A549 (cell line): ENCODE results near the gene STRAP. TPM values are rescaled to one million over a fixed set of nuclear protein-coding genes. Genes with fewer than 3 reads are reported as not detected.
"Not testable (repeated sequence)": the region's sequence is repeated elsewhere in the genome, so short reads cannot be mapped to it uniquely, and the experiment has no call there.

Source experiments
- ATAC-seq, 2 experiments: fragments of 200-7000 bp in 1 of 2; fragments of >200 bp in 1 of 2; cut with Nextera tagmentation in 1 of 2; cut with Tn5 transposase in 1 of 2; 3 replicates each; pipeline versions ENCODE4 v1.8.0 to v1.9.1; 2018 to 2020; ENCODE audit warnings: mild to moderate bottlenecking in 1 of 2, moderate library complexity in 1 of 2
- CTCF ChIA-PET: fragments of 300-600 bp; sonication (Branson Sonifier 250); formaldehyde crosslinking; extraction: SDS; loops from one replicate; lab custom pipeline; 2021; ENCODE audit warnings: antibody characterized with exemption, inconsistent platforms; lab: Yijun Ruan, JAX
- POLR2A ChIA-PET: fragments of 350-600 bp; formaldehyde crosslinking; extraction: SDS; loops from one replicate; lab custom pipeline; 2021; ENCODE audit warnings: antibody characterized with exemption, inconsistent platforms; lab: Yijun Ruan, JAX
- DNase-seq, 2 experiments: peaks; one replicate each; pipeline versions ENCODE4 v3.0.0 to v3.0.0-alpha.2; 2011 to 2016; ENCODE audit warnings: low read depth in 1 of 2, low spot score in 1 of 2
- FAIRE-seq: peaks from 2 replicates; lab custom pipeline; 2011; peaks lifted over from hg19 to GRCh38; lab: Jason Lieb, UNC
- H3K27ac ChIP-seq, 2 experiments: fragments of >200 bp; sonication (Bioruptor Twin); formaldehyde crosslinking; 3 replicates each; pipeline ENCODE4 v1.5.1; 2016 to 2017
- H3K4me1 ChIP-seq: fragments of >200 bp; sonication (Bioruptor Twin); formaldehyde crosslinking; 3 replicates; pipeline ENCODE4 v1.6.1; 2016
- H3K4me2 ChIP-seq: fragments of >200 bp; sonication (Bioruptor Twin); formaldehyde crosslinking; 3 replicates; pipeline ENCODE4 v1.6.1; 2016
- H3K4me3 ChIP-seq: fragments of >200 bp; sonication (Bioruptor Twin); formaldehyde crosslinking; 3 replicates; pipeline ENCODE4 v1.5.1; 2016
- H3K9me3 ChIP-seq: fragments of >200 bp; sonication (Bioruptor Twin); formaldehyde crosslinking; 3 replicates; pipeline ENCODE4 v1.6.1; 2016
- ATOH8 ChIP-seq: fragments of 250-450 bp; sonication (Bioruptor Pico); IDR thresholded peaks from 2 replicates; pipeline ENCODE4 v1.5.0; 2020; ENCODE audit warnings: low read depth, mild to moderate bottlenecking, moderate library complexity
- JUN ChIP-seq, 2 experiments: fragments of >200 bp; sonication (Bioruptor Twin); formaldehyde crosslinking; IDR thresholded peaks; 2 replicates in 1 of 2; 3 replicates in 1 of 2; pipeline ENCODE4 v1.6.1; 2016 to 2017
- POLR2A ChIP-seq: IDR thresholded peaks from 2 replicates; pipeline ENCODE4 v1.6.1; 2012; ENCODE audit warnings: mild to moderate bottlenecking, low read length
- SREBF2 ChIP-seq: fragments of 450-650 bp; IDR thresholded peaks from 2 replicates; pipeline ENCODE4 v1.6.1; 2014; ENCODE audit warnings: mild to moderate bottlenecking, moderate library complexity
- TFCP2L1 ChIP-seq: fragments of 250-450 bp; sonication (Bioruptor Pico); IDR thresholded peaks from 2 replicates; pipeline ENCODE4 v1.5.0; 2021; ENCODE audit warnings: mild to moderate bottlenecking
- TP53 ChIP-seq: fragments of 250-450 bp; sonication (Bioruptor Pico); IDR thresholded peaks from 2 replicates; pipeline ENCODE4 v1.5.0; 2021; ENCODE audit warnings: mild to moderate bottlenecking, moderate library complexity
- ZC3H11A ChIP-seq: fragments of 450-650 bp; IDR thresholded peaks from 2 replicates; pipeline ENCODE4 v1.6.1; 2014; ENCODE audit warnings: antibody characterized with exemption, mild to moderate bottlenecking
- WGBS: methylation state at CpG from one replicate; pipeline ENCODE4 v1.1.6; 2017; ENCODE audit errors: missing lambda C conversion rate; 5-methylcytosine and 5-hydroxymethylcytosine counted together
- polyA plus RNA-seq, 4 experiments: library from polyadenylated mRNA; depleted of rRNA in 3 of 4; stranded (reverse); fragments of >200 nt; fragmentation: RNase III in 1 of 4; extraction: RNeasy Plus Mini Kit Qiagen cat#74134 plus additional on column Dnase treatment in 1 of 4; gene quantifications; 2 replicates in 3 of 4; 3 replicates in 1 of 4; pipeline ENCODE4 v1.2.3, GENCODE V29; 2011 to 2017

STRAP gene
- polyA plus RNA-seq, 2 of the 4 experiments (the other 2 are of a cell fraction): 201 to 300 TPM

- TF ChIP-seq ATOH8: no peak
- no peak for TF ChIP-seq TFCP2L1 (CRISPR knock-in tag)
- no peak for TF ChIP-seq TP53 (CRISPR knock-in tag)
- TF ChIP-seq, all 56 proteins: peak for 0
These were observed 56.9 kb downstream of the STRAP start (continued) for GRCh38 chr12:15939111-15939510.

GRCh38 chr12:15942475-15942874 lies 60.3 kb downstream of the STRAP start:
- whole genome bisulfite sequencing: 96% methylated on average over 5 of the region's 5 CpGs
- FAIRE-seq (no peak), DNase-seq (no peak), ATAC-seq (no peak)
- no peak overlapping the region for H3K27ac ChIP-seq
- TF ChIP-seq POLR2A (no peak), JUN (IDR thresholded peaks at IDR 0.05) (no peak), SREBF2 (no peak)
- ChIA-PET CTCF (interaction anchor here (1.2 kb wide), 1 partner anchor 23 kb away, joined by 3 read pairs; no protein-coding TSS in a partner anchor), POLR2A (no interaction called here)
- H3K4me1 ChIP-seq: no peaks in the 10 kb centered on the region
- H3K4me2 ChIP-seq: no peak overlapping the region
- H3K9me3 ChIP-seq: no peaks in the 10 kb centered on the region
- no peak overlapping the region for H3K4me3 ChIP-seq

- H3K4me3 ChIP-seq, H3K27ac ChIP-seq, ATAC-seq, H3K4me1 ChIP-seq, FAIRE-seq, H3K9me3 ChIP-seq, H3K4me2 ChIP-seq, DNase-seq, POLR2A ChIA-PET: not testable (repeated sequence)
- 93% methylated on average over 4 of the region's 5 CpGs for WGBS
- TF ChIP-seq ZC3H11A: peak; percentile 33
- CTCF ChIA-PET: interaction anchor here (1.2 kb wide), 1 partner anchor 22 kb away, joined by 3 read pairs; no protein-coding TSS in a partner anchor
These were observed 61.3 kb downstream of the STRAP start for GRCh38 chr12:15943519-15943918.

GRCh38 chr12:15948461-15948860 lies 66.3 kb downstream of the STRAP start:
- DNase-seq, ATAC-seq, H3K9me3 ChIP-seq, POLR2A ChIA-PET, FAIRE-seq, H3K4me2 ChIP-seq, H3K4me1 ChIP-seq, H3K4me3 ChIP-seq, H3K27ac ChIP-seq: not testable (repeated sequence)
- CTCF ChIA-PET: interaction anchor here (0.9 kb wide), 1 partner anchor 82 kb away, joined by 3 read pairs; no protein-coding TSS in a partner anchor
- WGBS: 91% methylated on average over 10 of the region's 10 CpGs

Other genes with a start within 250 kb of the STRAP start
- 101 and 106 TPM in 2 replicates for gene EPS8, start 93.0 kb upstream of the STRAP start, polyA plus RNA-seq (2011; rRNA removed)
- gene EPS8, start 93.0 kb upstream of the STRAP start, polyA plus RNA-seq (2017; fragmentation: RNase III; extraction: RNeasy Plus Mini Kit Qiagen cat#74134 plus additional on column Dnase treatment): 20.1 to 28.2 TPM (median 25.1 TPM) in 3 replicates
- gene DERA, start 28.9 kb downstream of the STRAP start, polyA plus RNA-seq (2011; rRNA removed): 50.5 and 65.0 TPM in 2 replicates
- gene DERA, start 28.9 kb downstream of the STRAP start, polyA plus RNA-seq (2017; fragmentation: RNase III; extraction: RNeasy Plus Mini Kit Qiagen cat#74134 plus additional on column Dnase treatment): 45.2 to 49.4 TPM (median 45.3 TPM) in 3 replicates